ENCODE data around the gene KDM4B. TPM values are rescaled to one million over a fixed set of nuclear protein-coding genes. Genes with fewer than 3 reads are reported as not detected.

KDM4B gene
- total and polyA plus RNA-seq, 4 donors, result 17.1 to 49.5 (median 24.7) TPM

DNA sequence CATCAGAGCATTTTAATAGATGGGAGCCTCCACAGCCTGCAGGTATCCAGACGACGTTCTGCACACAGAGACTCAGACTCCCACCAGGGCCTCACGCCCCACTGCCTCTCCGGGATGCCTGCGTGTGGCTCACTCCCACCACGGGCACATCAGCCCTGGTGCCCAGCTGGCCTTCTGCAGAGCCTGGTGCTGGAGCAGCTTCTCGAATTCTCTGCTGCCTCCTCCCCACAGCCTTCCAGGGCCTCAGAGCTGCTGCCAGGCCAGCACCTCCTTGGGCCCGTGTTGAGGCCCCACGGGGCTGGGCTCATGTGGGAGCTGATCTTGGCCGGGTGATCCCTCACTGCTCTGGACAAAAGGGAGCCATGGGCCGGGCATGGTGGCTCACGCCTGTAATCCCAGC is 90.9 kb downstream of the KDM4B start:
- TF ChIP-seq CTCF (IDR thresholded peaks at IDR 0.05; ENCODE audit: control extremely low read depth, extremely low read depth), result no peak
- no peaks in the 10 kb centered on the region for H3K27me3 ChIP-seq (ENCODE audit: control insufficient read depth in 3 of 3, insufficient read depth in 3 of 3, low read length in 2 of 3)
- H3K4me1 ChIP-seq (ENCODE audit: control insufficient read depth in 5 of 5, insufficient read depth in 5 of 5, low read length in 5 of 5), result peaks cover 0 to 6% (median 0%) of the 10 kb centered on the region in 5 donors
- WGBS, 2 donors, result 97% methylated on average over 12 of the region's 12 CpGs
- peaks cover 0 to 40% (median 16%) of the 10 kb centered on the region in 4 donors for H3K36me3 ChIP-seq (ENCODE audit: control insufficient read depth in 4 of 4, insufficient read depth in 4 of 4, low read length in 4 of 4)
- ATAC-seq (ENCODE audit: insufficient read depth, low FRiP score) (no peak), DNase-seq (no peak)
- peaks cover 0 to 9% (median 2%) of the 10 kb centered on the region in 4 donors for H3K9me3 ChIP-seq (ENCODE audit: control insufficient read depth in 4 of 4, insufficient read depth in 3 of 4, low read length in 3 of 4)
- H3K9ac ChIP-seq (ENCODE audit: insufficient read depth in 1 of 2, low read length in 2 of 2), result no peak overlapping the region
- no peak overlapping the region for H3K27ac ChIP-seq (ENCODE audit: low read depth in 1 of 2, low read length in 1 of 2)
- H3K4me3 ChIP-seq, result no peak overlapping the region

GRCh38 chr19:5062195-5062594 is 93.3 kb downstream of the KDM4B start:
- Histone ChIP-seq H3K9ac (ENCODE audit: insufficient read depth in 1 of 2, low read length in 2 of 2) (no peak overlapping the region), H3K9me3 (ENCODE audit: control insufficient read depth in 4 of 4, insufficient read depth in 3 of 4, low read length in 3 of 4) (peaks cover 0 to 9% (median 2%) of the 10 kb centered on the region in 4 donors), H3K4me3 (no peak overlapping the region), H3K36me3 (ENCODE audit: control insufficient read depth in 4 of 4, insufficient read depth in 4 of 4, low read length in 4 of 4) (peaks cover 0 to 42% (median 14%) of the 10 kb centered on the region in 4 donors), H3K27me3 (ENCODE audit: control insufficient read depth in 3 of 3, insufficient read depth in 3 of 3, low read length in 2 of 3) (no peaks in the 10 kb centered on the region), H3K4me1 (ENCODE audit: control insufficient read depth in 5 of 5, insufficient read depth in 5 of 5, low read length in 5 of 5) (peaks cover 0 to 6% (median 0%) of the 10 kb centered on the region in 5 donors), H3K27ac (ENCODE audit: low read depth in 1 of 2, low read length in 1 of 2) (no peak overlapping the region)
- DNase-seq (no peak), ATAC-seq (ENCODE audit: insufficient read depth, low FRiP score) (no peak)
- WGBS, 2 donors, result 95 to 97% methylated on average over 9 of the region's 9 CpGs
- no peak for TF ChIP-seq CTCF (IDR thresholded peaks at IDR 0.05; ENCODE audit: control extremely low read depth, extremely low read depth)

- DNase-seq (no peak), ATAC-seq (ENCODE audit: insufficient read depth, low FRiP score) (no peak)
- H3K27me3 ChIP-seq (ENCODE audit: control insufficient read depth in 3 of 3, insufficient read depth in 3 of 3, low read length in 2 of 3), result no peaks in the 10 kb centered on the region
- no peak for TF ChIP-seq CTCF (IDR thresholded peaks at IDR 0.05; ENCODE audit: control extremely low read depth, extremely low read depth)
- WGBS, 2 donors, result 95 to 99% methylated on average over 4 of the region's 4 CpGs
- no peak overlapping the region for H3K9ac ChIP-seq (ENCODE audit: insufficient read depth in 1 of 2, low read length in 2 of 2)
- no peak overlapping the region for H3K27ac ChIP-seq (ENCODE audit: low read depth in 1 of 2, low read length in 1 of 2)
- H3K36me3 ChIP-seq (ENCODE audit: control insufficient read depth in 4 of 4, insufficient read depth in 4 of 4, low read length in 4 of 4), result peaks cover 0 to 37% (median 11%) of the 10 kb centered on the region in 4 donors
- peaks cover 0 to 6% (median 0%) of the 10 kb centered on the region in 5 donors for H3K4me1 ChIP-seq (ENCODE audit: control insufficient read depth in 5 of 5, insufficient read depth in 5 of 5, low read length in 5 of 5)
- no peak overlapping the region for H3K4me3 ChIP-seq
- H3K9me3 ChIP-seq (ENCODE audit: control insufficient read depth in 4 of 4, insufficient read depth in 3 of 4, low read length in 3 of 4), result peaks cover 0 to 9% (median 2%) of the 10 kb centered on the region in 4 donors
Measured at GRCh38 chr19:5062799-5063198, 93.9 kb downstream of the KDM4B start.
